HG02642 (cell line): ENCODE data around the gene ZER1.
"Not testable (repeated sequence)": the region's sequence is repeated elsewhere in the genome, so short reads cannot be mapped to it uniquely, and the experiment has no call there.

Experiments used
- ATAC-seq: cut with Tn5 transposase; IDR thresholded peaks from one replicate; pipeline ENCODE4 v1.9.1; 2021; ENCODE audit warnings: mild to moderate bottlenecking; ENCODE audit not compliant: unreplicated experiment, poor library complexity

Gene ZER1

DNA sequence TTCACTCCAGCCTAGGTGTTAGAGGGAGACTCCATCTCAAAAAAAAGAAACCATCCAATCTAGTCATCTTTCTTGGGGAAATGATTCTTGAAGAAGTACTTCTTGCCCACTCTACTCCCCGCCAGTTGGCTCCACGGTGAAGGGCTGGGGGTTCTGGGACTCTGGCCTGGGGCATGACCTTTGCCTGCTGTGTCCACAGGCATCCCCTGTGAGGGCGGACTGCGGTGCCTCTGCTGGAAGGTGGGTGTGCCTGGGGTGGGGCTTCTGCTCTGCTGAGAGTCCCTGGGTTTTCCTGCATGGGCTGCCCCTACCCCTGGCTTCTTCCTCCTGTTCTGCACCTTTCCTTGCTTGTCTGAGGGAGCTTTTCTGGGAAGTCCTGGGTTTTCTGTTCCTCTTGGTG lies 18.8 kb upstream of the ZER1 start:
- ATAC-seq, result no peak

DNA sequence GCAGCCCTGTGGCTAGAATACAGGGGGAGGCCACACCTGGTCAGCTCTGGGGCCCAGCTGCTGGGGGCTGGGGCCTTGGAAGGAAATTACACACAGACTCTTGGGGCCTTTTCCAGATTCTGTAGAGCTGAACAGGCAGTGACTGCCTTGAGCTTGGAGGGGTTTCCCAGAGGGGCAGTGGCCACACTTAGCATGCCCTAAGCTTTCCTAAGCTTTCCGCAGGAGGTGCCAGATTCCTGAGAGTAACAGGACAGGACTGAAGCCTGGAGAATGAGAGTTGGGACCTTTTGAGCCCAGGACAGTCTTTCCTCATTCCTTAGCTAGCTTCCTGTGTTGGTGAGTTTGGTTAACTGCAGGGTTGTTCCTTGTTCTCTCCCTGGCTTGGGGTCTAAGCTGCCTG lies 16.7 kb upstream of the ZER1 start:
- ATAC-seq, result no peak

- ATAC-seq, result no peak
Measured at GRCh38 chr9:128787659-128788058, 15.9 kb upstream of the ZER1 start.

GRCh38 chr9:128786681-128787601 lies 15.2 kb upstream of the ZER1 start, which contains the start of gene TBC1D13:
TBC1D13 (plus strand) TSS chr9:128787253; CDS start chr9:128787354, 101 bp downstream.
- peak; percentile 91 for ATAC-seq

DNA sequence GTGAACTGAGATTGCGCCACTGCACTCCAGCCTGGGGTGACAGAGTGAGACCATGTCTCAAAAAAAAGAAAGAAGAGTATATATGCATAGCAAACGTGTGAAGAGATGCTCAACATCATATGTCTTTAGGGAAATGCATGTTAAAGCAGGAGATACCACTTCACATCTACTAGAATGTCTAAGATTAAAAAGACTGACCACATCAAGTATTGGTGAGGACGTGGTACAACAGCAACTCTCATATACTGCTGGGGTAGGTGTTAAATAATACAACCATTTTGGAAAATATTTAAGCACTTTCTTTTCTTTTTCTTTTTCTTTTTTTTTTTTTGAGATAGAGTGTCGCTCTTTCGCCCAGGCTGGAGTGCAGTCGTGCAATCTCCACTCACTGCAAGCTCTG lies 13.7 kb upstream of the ZER1 start:
- no peak for ATAC-seq

- no peak for ATAC-seq
Measured at GRCh38 chr9:128782669-128783068, 10.9 kb upstream of the ZER1 start.

- ATAC-seq, result no peak
Measured at GRCh38 chr9:128781187-128782070, 9.7 kb upstream of the ZER1 start.

DNA sequence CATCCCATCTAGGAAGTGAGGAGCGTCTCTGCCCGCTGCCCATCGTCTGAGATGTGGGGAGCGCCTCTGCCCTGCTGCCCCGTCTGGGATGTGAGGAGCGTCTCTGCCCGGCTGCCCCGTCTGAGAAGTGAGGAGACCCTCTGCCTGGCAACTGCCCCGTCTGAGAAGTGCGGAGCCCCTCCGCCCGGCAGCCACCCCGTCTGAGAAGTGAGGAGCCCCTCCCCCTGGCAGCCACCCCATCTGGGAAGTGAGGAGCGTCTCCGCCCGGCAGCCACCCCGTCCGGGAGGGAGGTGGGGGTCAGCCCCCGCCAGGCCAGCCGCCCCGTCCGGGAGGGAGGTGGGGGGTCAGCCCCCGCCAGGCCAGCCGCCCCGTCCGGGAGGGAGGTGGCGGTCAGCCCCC lies 8.4 kb upstream of the ZER1 start:
- ATAC-seq, result not testable (repeated sequence)

GRCh38 chr9:128774804-128775203 lies 3.1 kb upstream of the ZER1 start:
- ATAC-seq, result no peak

DNA sequence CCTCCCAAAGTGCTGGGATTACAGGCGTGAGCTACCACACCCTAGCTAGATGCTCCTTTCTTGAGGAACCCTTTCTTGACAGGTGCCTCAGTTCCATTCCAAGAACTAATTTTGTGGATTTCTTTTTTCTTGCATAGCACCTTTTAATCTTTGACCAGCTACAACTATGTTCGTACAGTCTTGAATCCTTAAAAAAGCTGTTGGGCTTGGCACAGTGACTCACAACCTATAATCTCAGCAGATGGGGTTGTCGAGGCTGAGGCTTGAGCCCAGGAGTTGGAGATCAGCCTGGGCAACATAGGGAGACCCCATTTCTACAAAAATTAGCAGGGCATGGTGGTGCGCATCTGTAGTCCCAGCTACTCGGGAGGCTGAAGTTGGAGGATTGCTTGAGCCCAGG lies 1.3 kb upstream of the ZER1 start:
- no peak for ATAC-seq

DNA sequence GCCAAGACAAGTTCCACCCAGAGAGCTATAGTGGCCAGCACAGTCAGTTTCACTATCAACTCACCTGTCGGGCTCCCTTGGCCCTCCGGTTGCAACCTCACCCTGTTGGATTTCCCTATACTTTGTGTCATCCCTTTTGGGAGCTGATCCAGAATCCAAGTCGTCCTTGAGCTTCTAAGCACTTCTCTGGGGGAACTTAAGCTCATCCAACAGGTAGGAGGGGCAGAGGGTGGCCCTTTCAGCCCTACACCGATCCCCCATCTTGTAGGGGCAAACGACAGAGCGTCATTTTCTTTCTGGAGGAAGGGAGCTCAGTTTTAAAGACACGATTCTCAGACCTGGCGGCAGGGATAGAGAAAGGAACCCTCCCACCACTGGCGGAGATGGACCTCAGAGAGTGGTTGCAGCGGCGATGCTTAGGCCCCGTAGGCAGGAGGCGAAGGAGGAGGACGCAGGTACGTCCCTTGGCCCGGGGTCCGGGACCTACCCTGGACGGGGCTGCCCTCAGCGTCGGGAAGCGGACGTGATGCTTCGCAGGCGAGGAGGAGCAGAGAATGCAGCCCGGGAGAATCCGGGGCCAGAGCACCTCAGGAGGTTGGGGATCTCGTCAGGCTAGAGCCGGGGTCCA lies 519 bp downstream of the ZER1 start:
- no peak for ATAC-seq

DNA sequence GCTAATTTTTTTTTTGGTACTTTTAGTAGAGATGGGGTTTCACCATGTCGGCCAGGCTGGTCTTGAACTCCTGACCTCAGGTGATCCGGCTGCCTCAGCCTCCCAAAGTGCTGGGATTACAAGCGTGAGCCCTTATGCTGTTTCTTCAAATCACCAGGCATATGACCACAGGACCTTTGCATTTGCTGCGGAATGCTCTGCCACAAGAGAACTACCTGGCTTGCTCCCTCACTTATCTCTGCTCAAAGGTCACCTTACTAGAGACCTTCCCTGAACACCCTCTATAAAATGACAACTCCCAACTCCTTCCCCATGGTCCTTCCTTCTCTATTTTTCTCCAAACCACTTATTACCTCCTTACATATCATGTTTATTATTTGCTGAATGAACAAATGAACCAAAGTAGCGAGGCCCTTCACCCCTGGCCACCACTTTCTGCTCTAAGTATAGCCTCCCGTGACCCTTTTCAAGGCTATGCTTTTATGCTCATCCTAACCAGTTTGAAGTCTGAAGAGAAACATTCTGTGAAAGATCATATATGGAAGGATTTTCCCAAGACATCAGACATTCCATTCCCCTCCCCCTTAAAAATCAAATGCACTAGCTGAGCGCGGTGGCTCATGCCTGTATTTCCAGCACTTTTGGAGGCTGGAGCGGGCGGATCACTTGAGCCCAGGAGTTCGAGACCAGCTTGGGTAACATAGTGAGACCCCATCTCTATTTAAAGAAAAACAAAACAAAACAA lies 1.3 kb downstream of the ZER1 start:
- no peak for ATAC-seq

GRCh38 chr9:128768606-128769005 lies 3.1 kb downstream of the ZER1 start:
- ATAC-seq, result no peak

GRCh38 chr9:128765499-128765898 lies 6.2 kb downstream of the ZER1 start:
- ATAC-seq, result no peak

DNA sequence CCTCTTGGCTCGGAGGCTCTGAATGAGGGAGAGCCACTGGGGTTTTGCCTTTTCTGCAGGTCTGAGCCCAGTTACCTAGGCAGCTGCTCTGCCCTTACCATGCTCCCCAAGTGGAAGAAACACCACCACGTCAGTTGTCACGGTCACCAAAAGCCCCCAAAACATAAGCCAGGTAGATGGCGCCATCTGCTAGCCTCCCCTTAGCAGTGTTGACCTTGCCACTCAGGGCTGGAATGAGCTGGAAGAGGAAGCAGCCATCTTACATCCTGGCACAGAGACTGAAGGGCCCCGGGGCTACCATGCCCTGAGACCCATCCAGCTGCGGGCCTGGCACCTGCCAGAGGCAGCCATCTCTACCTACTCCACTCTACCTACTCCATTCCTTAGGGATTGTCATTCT lies 7.4 kb downstream of the ZER1 start:
- no peak for ATAC-seq

DNA sequence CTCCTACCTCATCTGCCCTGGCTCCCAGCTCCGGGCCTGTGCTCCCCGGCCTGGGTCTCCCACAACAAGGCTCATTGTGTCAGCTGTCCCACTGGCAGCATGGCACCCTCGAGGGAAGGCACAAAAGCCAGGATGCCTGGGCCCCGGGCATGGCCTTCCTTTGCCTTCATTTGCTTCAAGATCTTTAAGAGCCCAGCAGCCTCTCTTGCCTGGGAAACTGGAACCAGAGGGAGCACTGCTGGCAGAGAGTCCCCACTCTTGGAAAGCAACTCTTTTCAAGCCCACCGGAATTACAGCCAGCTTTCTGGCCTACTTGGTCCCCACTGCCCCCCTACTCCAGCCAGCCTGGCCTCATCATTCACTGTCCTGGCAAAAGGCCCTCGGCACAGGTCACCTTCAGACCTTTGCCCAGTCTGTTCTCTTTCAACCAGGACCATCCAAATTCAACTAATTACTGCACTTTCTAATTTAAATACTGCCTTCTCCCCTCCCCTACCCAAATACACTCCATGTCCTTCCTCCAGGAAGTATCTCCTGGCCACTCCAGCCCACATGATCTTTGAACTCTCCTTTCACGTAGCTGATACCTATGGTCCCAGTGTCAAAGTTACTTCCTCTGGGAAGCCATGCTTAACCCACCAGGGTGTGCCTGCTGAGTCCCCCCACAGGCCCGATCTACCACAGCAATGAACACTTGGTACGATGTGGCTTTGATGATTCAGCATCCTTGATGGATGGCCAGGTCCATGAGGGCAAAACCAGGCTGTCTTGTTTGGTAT lies 8.9 kb downstream of the ZER1 start:
- no peak for ATAC-seq

GRCh38 chr9:128757602-128758001 lies 14.1 kb downstream of the ZER1 start:
- ATAC-seq, result no peak

GRCh38 chr9:128753627-128754026 lies 18.1 kb downstream of the ZER1 start:
- no peak for ATAC-seq

- ATAC-seq, result no peak
Measured at GRCh38 chr9:128750926-128751595, 20.7 kb downstream of the ZER1 start.
